ENCODE data around the gene KRTAP16-1. TPM values are rescaled to one million over a fixed set of nuclear protein-coding genes. Genes with fewer than 3 reads are reported as not detected.

KRTAP16-1 gene
- total and polyA plus RNA-seq, 2 donors (not counting 1 experiment from before 2014, with no cell fraction given): 0.16 TPM; not detected in 1

DNA sequence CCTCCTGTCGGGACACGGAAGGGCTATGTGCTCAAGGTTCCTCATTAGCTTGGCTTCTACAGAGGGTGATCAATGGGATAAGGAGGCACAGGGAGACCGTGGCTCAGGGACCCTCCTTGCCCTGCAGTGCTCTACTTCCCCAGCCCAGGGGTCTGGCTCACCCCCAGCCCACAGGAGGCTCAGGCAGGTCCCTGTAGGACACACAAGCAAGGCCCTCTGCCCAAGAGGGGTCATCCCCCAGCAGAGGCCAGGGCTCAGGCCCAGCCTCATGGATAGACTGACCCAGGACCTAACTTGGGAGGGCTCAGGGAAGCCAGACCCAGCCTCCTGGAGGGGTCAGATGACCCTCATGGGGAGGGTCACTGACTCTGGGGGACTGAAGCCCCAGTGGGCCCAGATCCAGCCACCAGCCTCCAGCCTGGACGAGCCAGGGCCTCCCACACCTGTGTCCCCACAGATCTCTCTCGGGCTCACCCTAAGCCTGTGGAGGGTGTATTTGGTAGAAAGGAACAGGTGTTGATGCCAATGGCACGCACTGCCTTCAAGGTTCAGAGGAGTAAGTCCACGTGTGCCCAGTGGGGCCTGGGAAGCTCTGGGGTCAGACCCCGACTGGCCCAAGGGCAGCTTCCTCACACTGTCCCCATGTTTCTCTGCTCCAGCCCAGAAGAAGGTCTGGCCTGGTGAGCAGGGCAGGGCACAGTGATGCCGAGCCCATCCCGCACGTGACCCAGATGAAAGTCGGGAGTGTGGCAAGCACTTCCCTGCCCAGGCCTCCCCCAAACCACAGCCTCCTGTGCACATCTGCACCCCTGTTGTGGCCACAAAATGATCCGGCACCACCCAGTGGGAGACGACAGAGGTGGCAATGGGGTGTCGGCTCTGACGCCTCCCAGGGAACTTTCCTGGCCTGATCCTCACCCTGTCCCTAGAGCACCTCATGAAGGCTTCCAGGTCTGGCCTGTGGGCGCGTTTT, 17.4 kb upstream of the KRTAP16-1 start:
- Histone ChIP-seq H2AFZ (ENCODE audit: insufficient read depth, low read depth, low read length, poor library complexity, severe bottlenecking) (no peak overlapping the region), H3K27me3 (replicated peaks in 1 of 4; ENCODE audit: control extremely low read depth in 1 of 4, control insufficient read depth in 3 of 4, insufficient read depth in 4 of 4, low read length in 3 of 4) (peaks cover 0 to 5% (median 0%) of the 10 kb centered on the region in 4 experiments), H3K79me2 (ENCODE audit: control insufficient read depth, insufficient read depth, low read length) (no peaks in the 10 kb centered on the region), H4K20me1 (ENCODE audit: control insufficient read depth, insufficient read depth, low read length, poor library complexity, severe bottlenecking) (no peaks in the 10 kb centered on the region), H3K4me2 (replicated peaks; ENCODE audit: low read depth, low read length, poor library complexity, severe bottlenecking) (no peak overlapping the region), H3K36me3 (replicated peaks in 1 of 2; ENCODE audit: control extremely low read depth in 1 of 2, control insufficient read depth in 1 of 2, extremely low read depth in 1 of 2, insufficient read depth in 2 of 2, low read length in 1 of 2) (no peaks in the 10 kb centered on the region), H3K4me1 (ENCODE audit: control insufficient read depth in 2 of 2, insufficient read depth in 2 of 2, low read length in 2 of 2) (peaks cover 0 to 4% of the 10 kb centered on the region in 2 donors), H3K9me3 (ENCODE audit: control extremely low read depth in 1 of 3, control insufficient read depth in 2 of 3, insufficient read depth in 1 of 3, low read length in 2 of 3) (no peaks in the 10 kb centered on the region), H3K9ac (ENCODE audit: low read length) (no peak overlapping the region), H3K27ac (ENCODE audit: low read length in 2 of 2) (no peak overlapping the region), H3K4me3 (ENCODE audit: control extremely low read depth in 1 of 5, extremely low read depth in 1 of 5, insufficient read depth in 1 of 5, low read depth in 2 of 5, low read length in 4 of 5) (no peak overlapping the region)
- Mint-ChIP-seq H3K4me3 (no peak overlapping the region), H3K27ac (no peak overlapping the region), H3K27me3 (peaks cover 4% of the 10 kb centered on the region), H3K4me1 (peaks cover 3% of the 10 kb centered on the region), H3K9me3 (ENCODE audit: insufficient read depth) (no peaks in the 10 kb centered on the region)
- WGBS (ENCODE audit: insufficient coverage): 72% methylated on average over 18 of the region's 18 CpGs
- no peak for DNase-seq
- ChIA-PET CTCF (no interaction called here), POLR2A (no interaction called here)
- intact Hi-C loops (cut with micrococcal nuclease): loop anchor here (10.0 kb wide), 1 partner anchor 522 kb away; no protein-coding TSS in a partner anchor
- TF ChIP-seq EZH2 (IDR thresholded peaks at IDR 0.05; ENCODE audit: borderline replicate concordance, insufficient read depth, low read depth, low read length, poor library complexity, severe bottlenecking): no peak
- TF ChIP-seq, protein P1, sequence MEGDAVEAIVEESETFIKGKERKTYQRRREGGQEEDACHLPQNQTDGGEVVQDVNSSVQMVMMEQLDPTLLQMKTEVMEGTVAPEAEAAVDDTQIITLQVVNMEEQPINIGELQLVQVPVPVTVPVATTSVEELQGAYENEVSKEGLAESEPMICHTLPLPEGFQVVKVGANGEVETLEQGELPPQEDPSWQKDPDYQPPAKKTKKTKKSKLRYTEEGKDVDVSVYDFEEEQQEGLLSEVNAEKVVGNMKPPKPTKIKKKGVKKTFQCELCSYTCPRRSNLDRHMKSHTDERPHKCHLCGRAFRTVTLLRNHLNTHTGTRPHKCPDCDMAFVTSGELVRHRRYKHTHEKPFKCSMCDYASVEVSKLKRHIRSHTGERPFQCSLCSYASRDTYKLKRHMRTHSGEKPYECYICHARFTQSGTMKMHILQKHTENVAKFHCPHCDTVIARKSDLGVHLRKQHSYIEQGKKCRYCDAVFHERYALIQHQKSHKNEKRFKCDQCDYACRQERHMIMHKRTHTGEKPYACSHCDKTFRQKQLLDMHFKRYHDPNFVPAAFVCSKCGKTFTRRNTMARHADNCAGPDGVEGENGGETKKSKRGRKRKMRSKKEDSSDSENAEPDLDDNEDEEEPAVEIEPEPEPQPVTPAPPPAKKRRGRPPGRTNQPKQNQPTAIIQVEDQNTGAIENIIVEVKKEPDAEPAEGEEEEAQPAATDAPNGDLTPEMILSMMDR (IDR thresholded peaks at IDR 0.05): no peak
- no peak for ATAC-seq (ENCODE audit: low read depth)

DNA sequence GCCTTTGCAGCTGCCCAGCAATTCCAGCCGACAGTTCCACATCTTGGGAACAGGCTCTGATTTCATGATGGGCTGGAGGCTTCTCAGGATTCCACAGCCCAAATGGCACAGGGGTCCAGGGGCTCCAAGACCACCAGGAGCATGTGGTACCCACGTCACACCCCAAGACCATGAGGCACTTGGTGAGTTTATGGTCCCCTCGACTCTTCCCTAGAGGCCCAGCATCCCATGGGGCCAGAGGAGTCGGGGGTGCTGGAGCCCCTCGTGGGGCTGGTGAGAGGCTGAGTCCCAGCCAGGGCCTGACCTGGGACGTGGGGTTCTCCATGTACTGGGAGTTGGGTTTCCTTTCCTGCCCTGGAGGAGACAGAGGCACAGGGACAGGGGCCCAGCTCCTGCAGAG, 16.5 kb upstream of the KRTAP16-1 start:
- CTCF ChIA-PET: interaction anchor here (0.6 kb wide), 1 partner anchor 323 kb away, joined by 5 read pairs; no protein-coding TSS in a partner anchor
- ATAC-seq (ENCODE audit: low read depth) (no peak), DNase-seq (no peak)
- Mint-ChIP-seq H3K27me3 (peaks cover under 1% of the 10 kb centered on the region), H3K27ac (no peak overlapping the region), H3K9me3 (ENCODE audit: insufficient read depth) (no peaks in the 10 kb centered on the region), H3K4me3 (no peak overlapping the region), H3K4me1 (peaks cover 3% of the 10 kb centered on the region)
- H4K20me1 ChIP-seq (ENCODE audit: control insufficient read depth, insufficient read depth, low read length, poor library complexity, severe bottlenecking): no peaks in the 10 kb centered on the region
- intact Hi-C loops (cut with micrococcal nuclease): loop anchor here (10.0 kb wide), 1 partner anchor 521 kb away; no protein-coding TSS in a partner anchor
- H3K4me3 ChIP-seq (ENCODE audit: control extremely low read depth in 1 of 5, extremely low read depth in 1 of 5, insufficient read depth in 1 of 5, low read depth in 2 of 5, low read length in 4 of 5): no peak overlapping the region
- H3K4me2 ChIP-seq (replicated peaks; ENCODE audit: low read depth, low read length, poor library complexity, severe bottlenecking): no peak overlapping the region
- H3K27ac ChIP-seq (ENCODE audit: low read length in 2 of 2): no peak overlapping the region
- no peak overlapping the region for H2AFZ ChIP-seq (ENCODE audit: insufficient read depth, low read depth, low read length, poor library complexity, severe bottlenecking)
- WGBS (ENCODE audit: insufficient coverage): 79% methylated on average over 6 of the region's 6 CpGs
- no peak overlapping the region for H3K9ac ChIP-seq (ENCODE audit: low read length)
- H3K79me2 ChIP-seq (ENCODE audit: control insufficient read depth, insufficient read depth, low read length): no peaks in the 10 kb centered on the region
- POLR2A ChIA-PET: no interaction called here
- no peaks in the 10 kb centered on the region for H3K36me3 ChIP-seq (replicated peaks in 1 of 2; ENCODE audit: control extremely low read depth in 1 of 2, control insufficient read depth in 1 of 2, extremely low read depth in 1 of 2, insufficient read depth in 2 of 2, low read length in 1 of 2)
- peaks cover 0 to 5% (median 0%) of the 10 kb centered on the region in 4 experiments for H3K27me3 ChIP-seq (replicated peaks in 1 of 4; ENCODE audit: control extremely low read depth in 1 of 4, control insufficient read depth in 3 of 4, insufficient read depth in 4 of 4, low read length in 3 of 4)
- H3K9me3 ChIP-seq (ENCODE audit: control extremely low read depth in 1 of 3, control insufficient read depth in 2 of 3, insufficient read depth in 1 of 3, low read length in 2 of 3): peaks cover 0 to 2% (median 0%) of the 10 kb centered on the region in 3 donors
- TF ChIP-seq EZH2 (IDR thresholded peaks at IDR 0.05; ENCODE audit: borderline replicate concordance, insufficient read depth, low read depth, low read length, poor library complexity, severe bottlenecking): no peak
- TF ChIP-seq, protein P1 (IDR thresholded peaks at IDR 0.05): no peak
- peaks cover 0 to 4% of the 10 kb centered on the region in 2 donors for H3K4me1 ChIP-seq (ENCODE audit: control insufficient read depth in 2 of 2, insufficient read depth in 2 of 2, low read length in 2 of 2)

All from B cell (primary cell).